ENCODE measurements around the gene ARX.

ARX gene

GRCh38 chrX:25026576-25026975 lies 10.8 kb upstream of the ARX start:
- Histone ChIP-seq H3K79me1 (ENCODE audit: low read length) (no peaks in the 10 kb centered on the region), H3K4me3 (ENCODE audit: low read length) (no peak overlapping the region), H3K27me3 (ENCODE audit: insufficient read depth, low read length, poor library complexity) (peaks cover 14% of the 10 kb centered on the region), H3K79me2 (ENCODE audit: control insufficient read depth, insufficient read depth, low read length) (no peaks in the 10 kb centered on the region), H3K36me3 (ENCODE audit: control insufficient read depth, insufficient read depth, low read length) (no peaks in the 10 kb centered on the region), H3K56ac (ENCODE audit: low read length) (no peak overlapping the region), H3K18ac (ENCODE audit: low read length) (no peak overlapping the region), H3K4me2 (ENCODE audit: low read length) (no peak overlapping the region), H3K9ac (ENCODE audit: low read length) (no peak overlapping the region), H3K4ac (ENCODE audit: low read depth, low read length) (no peak overlapping the region), H3K4me1 (ENCODE audit: control insufficient read depth, low read depth, low read length) (no peaks in the 10 kb centered on the region), H4K5ac (ENCODE audit: low read length) (no peak overlapping the region), H2BK15ac (replicated peaks; ENCODE audit: low read depth) (no peak overlapping the region), H2BK5ac (ENCODE audit: low read length) (no peak overlapping the region), H4K8ac (ENCODE audit: low read depth, low read length) (no peak overlapping the region), H3K27ac (ENCODE audit: low read depth, low read length) (no peak overlapping the region), H2AK5ac (ENCODE audit: low read length) (no peak overlapping the region), H3K23ac (ENCODE audit: low read length) (no peak overlapping the region), H2BK120ac (ENCODE audit: low read depth, low read length) (no peak overlapping the region)
- no CpG with 5 or more reads among the region's 6 CpGs for WGBS (ENCODE audit: extremely low coverage, insufficient coverage, low lambda C conversion rate)
- DNase-seq = no peak

GRCh38 chrX:25025615-25026014 lies 9.8 kb upstream of the ARX start:
- Histone ChIP-seq H3K27me3 (ENCODE audit: insufficient read depth, low read length, poor library complexity) (peaks cover 19% of the 10 kb centered on the region), H3K36me3 (ENCODE audit: control insufficient read depth, insufficient read depth, low read length) (no peaks in the 10 kb centered on the region), H3K18ac (ENCODE audit: low read length) (no peak overlapping the region), H3K27ac (ENCODE audit: low read depth, low read length) (no peak overlapping the region), H3K9ac (ENCODE audit: low read length) (no peak overlapping the region), H4K5ac (ENCODE audit: low read length) (no peak overlapping the region), H3K4me2 (ENCODE audit: low read length) (no peak overlapping the region), H3K4me3 (ENCODE audit: low read length) (no peak overlapping the region), H2BK120ac (ENCODE audit: low read depth, low read length) (no peak overlapping the region), H2BK15ac (replicated peaks; ENCODE audit: low read depth) (no peak overlapping the region), H2AK5ac (ENCODE audit: low read length) (no peak overlapping the region), H3K4ac (ENCODE audit: low read depth, low read length) (no peak overlapping the region), H3K79me2 (ENCODE audit: control insufficient read depth, insufficient read depth, low read length) (no peaks in the 10 kb centered on the region), H3K23ac (ENCODE audit: low read length) (no peak overlapping the region), H2BK5ac (ENCODE audit: low read length) (no peak overlapping the region), H3K4me1 (ENCODE audit: control insufficient read depth, low read depth, low read length) (no peaks in the 10 kb centered on the region), H4K8ac (ENCODE audit: low read depth, low read length) (no peak overlapping the region), H3K79me1 (ENCODE audit: low read length) (no peaks in the 10 kb centered on the region), H3K56ac (ENCODE audit: low read length) (no peak overlapping the region)
- DNase-seq = no peak
- WGBS (ENCODE audit: extremely low coverage, insufficient coverage, low lambda C conversion rate) = no CpG with 5 or more reads among the region's 2 CpGs

GRCh38 chrX:25023908-25024307 lies 8.1 kb upstream of the ARX start:
- H3K4me3 ChIP-seq (ENCODE audit: low read length) = no peak overlapping the region
- no peak overlapping the region for H4K8ac ChIP-seq (ENCODE audit: low read depth, low read length)
- DNase-seq = no peak
- no peaks in the 10 kb centered on the region for H3K36me3 ChIP-seq (ENCODE audit: control insufficient read depth, insufficient read depth, low read length)
- no peak overlapping the region for H2BK15ac ChIP-seq (replicated peaks; ENCODE audit: low read depth)
- no peaks in the 10 kb centered on the region for H3K79me2 ChIP-seq (ENCODE audit: control insufficient read depth, insufficient read depth, low read length)
- H3K4me2 ChIP-seq (ENCODE audit: low read length) = no peak overlapping the region
- no CpG with 5 or more reads among the region's 1 CpG for WGBS (ENCODE audit: extremely low coverage, insufficient coverage, low lambda C conversion rate)
- H3K18ac ChIP-seq (ENCODE audit: low read length) = no peak overlapping the region
- H3K79me1 ChIP-seq (ENCODE audit: low read length) = no peaks in the 10 kb centered on the region
- H2BK5ac ChIP-seq (ENCODE audit: low read length) = no peak overlapping the region
- no peak overlapping the region for H2AK5ac ChIP-seq (ENCODE audit: low read length)
- peaks cover 21% of the 10 kb centered on the region for H3K27me3 ChIP-seq (ENCODE audit: insufficient read depth, low read length, poor library complexity)
- no peak overlapping the region for H3K4ac ChIP-seq (ENCODE audit: low read depth, low read length)
- no peak overlapping the region for H4K5ac ChIP-seq (ENCODE audit: low read length)
- no peak overlapping the region for H2BK120ac ChIP-seq (ENCODE audit: low read depth, low read length)
- H3K56ac ChIP-seq (ENCODE audit: low read length) = no peak overlapping the region
- no peak overlapping the region for H3K23ac ChIP-seq (ENCODE audit: low read length)
- H3K9ac ChIP-seq (ENCODE audit: low read length) = no peak overlapping the region
- H3K4me1 ChIP-seq (ENCODE audit: control insufficient read depth, low read depth, low read length) = no peaks in the 10 kb centered on the region
- no peak overlapping the region for H3K27ac ChIP-seq (ENCODE audit: low read depth, low read length)

GRCh38 chrX:25022499-25023325 lies 6.9 kb upstream of the ARX start:
- no peak overlapping the region for H3K27ac ChIP-seq (ENCODE audit: low read depth, low read length)
- H3K4me1 ChIP-seq (ENCODE audit: control insufficient read depth, low read depth, low read length) = no peaks in the 10 kb centered on the region
- H3K4me2 ChIP-seq (ENCODE audit: low read length) = no peak overlapping the region
- H4K5ac ChIP-seq (ENCODE audit: low read length) = no peak overlapping the region
- H3K9ac ChIP-seq (ENCODE audit: low read length) = no peak overlapping the region
- no peaks in the 10 kb centered on the region for H3K36me3 ChIP-seq (ENCODE audit: control insufficient read depth, insufficient read depth, low read length)
- WGBS (ENCODE audit: extremely low coverage, insufficient coverage, low lambda C conversion rate) = no CpG with 5 or more reads among the region's 59 CpGs
- no peak for DNase-seq
- H2AK5ac ChIP-seq (ENCODE audit: low read length) = no peak overlapping the region
- no peak overlapping the region for H3K23ac ChIP-seq (ENCODE audit: low read length)
- H2BK120ac ChIP-seq (ENCODE audit: low read depth, low read length) = no peak overlapping the region
- no peak overlapping the region for H3K4ac ChIP-seq (ENCODE audit: low read depth, low read length)
- H3K79me2 ChIP-seq (ENCODE audit: control insufficient read depth, insufficient read depth, low read length) = no peaks in the 10 kb centered on the region
- H3K56ac ChIP-seq (ENCODE audit: low read length) = no peak overlapping the region
- H4K8ac ChIP-seq (ENCODE audit: low read depth, low read length) = no peak overlapping the region
- no peak overlapping the region for H2BK15ac ChIP-seq (replicated peaks; ENCODE audit: low read depth)
- H3K79me1 ChIP-seq (ENCODE audit: low read length) = no peaks in the 10 kb centered on the region
- peaks cover 21% of the 10 kb centered on the region for H3K27me3 ChIP-seq (ENCODE audit: insufficient read depth, low read length, poor library complexity)
- H2BK5ac ChIP-seq (ENCODE audit: low read length) = no peak overlapping the region
- H3K4me3 ChIP-seq (ENCODE audit: low read length) = no peak overlapping the region
- no peak overlapping the region for H3K18ac ChIP-seq (ENCODE audit: low read length)

DNA sequence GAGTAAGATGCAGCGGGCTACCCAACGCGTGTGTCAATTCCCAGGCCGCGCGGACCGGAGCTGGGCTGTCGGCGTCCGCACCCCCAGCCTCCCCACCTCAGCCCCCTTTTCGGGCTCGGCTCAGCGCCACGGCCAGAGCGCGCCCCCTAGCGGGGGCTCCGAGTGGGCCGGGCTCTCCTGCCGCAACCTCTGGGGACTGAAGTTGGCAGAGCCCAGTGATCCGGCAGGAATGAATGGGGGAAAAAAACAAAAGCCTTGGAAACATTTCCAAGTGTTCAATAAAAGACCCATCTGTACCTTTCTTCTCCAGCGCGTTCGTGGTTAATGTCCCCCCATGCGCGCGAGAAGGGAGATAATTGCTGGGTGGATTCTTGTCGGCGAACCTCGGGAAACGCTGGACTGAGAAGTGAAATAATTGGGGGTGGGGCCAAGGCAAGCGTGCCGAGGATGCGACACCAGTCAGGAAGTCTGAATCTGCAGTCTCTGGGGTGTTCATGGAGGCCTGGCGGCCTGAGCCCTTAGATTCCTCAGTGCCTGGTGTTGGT lies 5.2 kb upstream of the ARX start:
- H3K79me2 ChIP-seq (ENCODE audit: control insufficient read depth, insufficient read depth, low read length) = no peaks in the 10 kb centered on the region
- no peak overlapping the region for H2BK5ac ChIP-seq (ENCODE audit: low read length)
- H3K27ac ChIP-seq (ENCODE audit: low read depth, low read length) = no peak overlapping the region
- H3K23ac ChIP-seq (ENCODE audit: low read length) = no peak overlapping the region
- no peak overlapping the region for H2AK5ac ChIP-seq (ENCODE audit: low read length)
- peak; percentile 52 for DNase-seq
- H3K9ac ChIP-seq (ENCODE audit: low read length) = no peak overlapping the region
- H2BK120ac ChIP-seq (ENCODE audit: low read depth, low read length) = no peak overlapping the region
- WGBS (ENCODE audit: extremely low coverage, insufficient coverage, low lambda C conversion rate) = no CpG with 5 or more reads among the region's 35 CpGs
- H4K5ac ChIP-seq (ENCODE audit: low read length) = no peak overlapping the region
- H3K4me1 ChIP-seq (ENCODE audit: control insufficient read depth, low read depth, low read length) = no peaks in the 10 kb centered on the region
- no peak overlapping the region for H3K4ac ChIP-seq (ENCODE audit: low read depth, low read length)
- H3K18ac ChIP-seq (ENCODE audit: low read length) = no peak overlapping the region
- H3K4me3 ChIP-seq (ENCODE audit: low read length) = no peak overlapping the region
- peak overlapping the region; percentile 31 for H3K4me2 ChIP-seq (ENCODE audit: low read length)
- no peak overlapping the region for H2BK15ac ChIP-seq (replicated peaks; ENCODE audit: low read depth)
- no peaks in the 10 kb centered on the region for H3K79me1 ChIP-seq (ENCODE audit: low read length)
- H3K36me3 ChIP-seq (ENCODE audit: control insufficient read depth, insufficient read depth, low read length) = no peaks in the 10 kb centered on the region
- H3K56ac ChIP-seq (ENCODE audit: low read length) = no peak overlapping the region
- no peak overlapping the region for H4K8ac ChIP-seq (ENCODE audit: low read depth, low read length)
- H3K27me3 ChIP-seq (ENCODE audit: insufficient read depth, low read length, poor library complexity) = peaks cover 33% of the 10 kb centered on the region
